Measurements from ENCODE around the gene ZSWIM4. TPM values are rescaled to one million over a fixed set of nuclear protein-coding genes. Genes with fewer than 3 reads are reported as not detected.
"Not testable (repeated sequence)": the region's sequence is repeated elsewhere in the genome, so short reads cannot be mapped to it uniquely, and the experiment has no call there.

Gene ZSWIM4
- total RNA-seq: 10 to 100 TPM in 1 of 2 donors, 1 to 10 TPM in 1; 9.7 to 14.2 TPM

GRCh38 chr19:13794757-13795589 lies at the start of gene ZSWIM4:
Gene ZSWIM4, plus strand, starts transcription at chr19:13795443. Its CDS starts 206 bp downstream, at chr19:13795649.
- Histone ChIP-seq H3K27ac (peak within 1 kb of the TSS; percentile 92 to 93), H3K36me3 (no peaks in the 10 kb centered on the region), H3K9me3 (no peaks in the 10 kb centered on the region), H3K27me3 (replicated peaks; ENCODE audit: insufficient read depth) (no peaks in the 10 kb centered on the region), H3K4me3 (peak within 1 kb of the TSS; percentile 92 to 96), H3K4me1 (replicated peaks) (peaks cover 9% of the 10 kb centered on the region)
- intact Hi-C loops (cut with DNase I): loop anchor here (5.0 kb wide), 1 partner anchor 42 kb away; no protein-coding TSS in a partner anchor
- peak; percentile 99 for DNase-seq (ENCODE audit: low spot score)
- TF ChIP-seq POLR2AphosphoS5 (IDR thresholded peaks at IDR 0.05) (peak; percentile 96), POLR2A (IDR thresholded peaks at IDR 0.05) (peak; percentile 72), CTCF (IDR thresholded peaks at IDR 0.05) (peak in 2 of 4 experiments; percentile 8 to 33)
- 1% methylated on average over 68 of the region's 71 CpGs for WGBS

DNA sequence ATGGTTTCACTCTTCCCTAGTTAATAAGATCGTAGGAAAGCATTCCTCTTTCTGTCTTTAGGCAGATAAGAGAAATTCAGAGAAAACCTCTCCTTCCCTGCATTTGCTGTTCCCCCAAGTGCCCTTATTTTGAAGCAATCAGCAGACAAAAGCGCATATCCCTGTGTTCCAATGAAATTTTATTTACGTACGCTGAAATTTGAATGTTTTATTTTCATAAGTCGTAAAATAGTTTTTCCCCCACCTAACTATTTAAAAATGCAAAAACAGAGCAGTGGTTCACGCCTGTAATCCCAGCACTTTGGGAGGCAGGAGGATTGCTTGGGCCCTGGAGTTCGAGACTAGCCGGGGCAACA lies 48.2 kb upstream of the ZSWIM4 start:
- Histone ChIP-seq H3K9me3 (no peaks in the 10 kb centered on the region), H3K27me3 (replicated peaks; ENCODE audit: insufficient read depth) (no peaks in the 10 kb centered on the region), H3K36me3 (no peaks in the 10 kb centered on the region), H3K4me3 (peak overlapping the region; percentile 71 to 80), H3K4me1 (replicated peaks) (peaks cover 5% of the 10 kb centered on the region), H3K27ac (peak overlapping the region; percentile 83 to 84)
- no peak for DNase-seq (ENCODE audit: low spot score)
- TF ChIP-seq POLR2A (IDR thresholded peaks at IDR 0.05): no peak
- no peak for TF ChIP-seq CTCF (IDR thresholded peaks at IDR 0.05)
- intact Hi-C loops (cut with DNase I): no loop called here
- WGBS: 90% methylated on average over 8 of the region's 8 CpGs

DNA sequence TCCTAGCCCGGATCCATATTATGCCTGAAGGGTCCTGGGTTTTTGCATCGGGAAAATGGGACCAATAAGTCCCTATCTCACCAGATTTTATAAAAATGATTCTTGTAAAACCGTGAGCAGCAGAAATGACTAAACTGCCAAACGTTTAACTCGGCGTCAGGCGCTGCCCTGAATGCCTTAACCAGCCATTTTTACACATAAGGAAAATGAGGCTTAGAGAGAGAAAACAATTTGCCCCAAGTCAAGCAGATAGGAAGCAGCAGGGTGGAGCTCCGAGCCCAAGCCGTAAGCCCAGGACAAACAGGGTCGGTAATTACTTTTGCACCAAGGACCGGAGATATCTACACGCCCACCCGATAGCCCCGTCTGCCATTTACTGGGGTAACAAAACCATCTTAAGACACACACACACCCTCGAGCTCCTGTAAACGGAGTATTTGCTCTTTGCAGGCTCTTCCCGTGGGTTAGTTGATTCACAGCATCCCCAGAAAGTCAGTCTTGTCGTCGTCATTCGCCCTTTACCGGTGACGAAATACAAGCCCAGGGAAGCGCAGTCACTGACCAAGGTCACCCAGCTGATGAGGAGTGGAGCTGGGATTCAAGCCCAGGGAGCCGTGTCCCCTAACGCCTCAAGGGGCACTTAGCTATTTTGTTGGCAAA lies 46.9 kb upstream of the ZSWIM4 start:
- no peak for TF ChIP-seq POLR2AphosphoS5 (IDR thresholded peaks at IDR 0.05)
- no peak for TF ChIP-seq POLR2A (IDR thresholded peaks at IDR 0.05)
- TF ChIP-seq CTCF (IDR thresholded peaks at IDR 0.05): no peak
- Histone ChIP-seq H3K27me3 (replicated peaks; ENCODE audit: insufficient read depth) (no peaks in the 10 kb centered on the region), H3K36me3 (no peaks in the 10 kb centered on the region), H3K4me1 (replicated peaks) (peaks cover 5% of the 10 kb centered on the region), H3K4me3 (peak overlapping the region; percentile 71 to 80), H3K27ac (peak overlapping the region; percentile 83 to 84), H3K9me3 (no peaks in the 10 kb centered on the region)
- intact Hi-C loops (cut with DNase I): no loop called here
- 2% methylated on average over 25 of the region's 25 CpGs for WGBS
- DNase-seq (ENCODE audit: low spot score): no peak

GRCh38 chr19:13751436-13751835 lies 43.8 kb upstream of the ZSWIM4 start:
- peaks cover 0 to 12% of the 10 kb centered on the region in 2 donors for H3K36me3 ChIP-seq

GRCh38 chr19:13753622-13754021 lies 41.6 kb upstream of the ZSWIM4 start:
- H3K27me3 ChIP-seq (replicated peaks; ENCODE audit: insufficient read depth); intact Hi-C loops (cut with DNase I); H3K27ac ChIP-seq; H3K9me3 ChIP-seq; DNase-seq (ENCODE audit: low spot score); H3K4me1 ChIP-seq (replicated peaks); H3K4me3 ChIP-seq: not testable (repeated sequence)
- 83% methylated on average over 7 of the region's 7 CpGs for WGBS
- peaks cover 12 to 19% of the 10 kb centered on the region in 2 donors for H3K36me3 ChIP-seq

More at GRCh38 chr19:13751436-13751835, 43.8 kb upstream of the ZSWIM4 start:
- no peak for DNase-seq (ENCODE audit: low spot score)
- intact Hi-C loops (cut with DNase I): no loop called here
- Histone ChIP-seq H3K9me3 (no peaks in the 10 kb centered on the region), H3K4me3 (no peak overlapping the region), H3K27ac (no peak overlapping the region), H3K27me3 (replicated peaks; ENCODE audit: insufficient read depth) (no peaks in the 10 kb centered on the region), H3K4me1 (replicated peaks) (peaks cover 5% of the 10 kb centered on the region)
- TF ChIP-seq POLR2A (IDR thresholded peaks at IDR 0.05): no peak
- WGBS: 91% methylated on average over 16 of the region's 16 CpGs

Measured in prostate gland (tissue), 2 donors.